Measurements from ENCODE around the gene NOS1AP. TPM values are rescaled to one million over a fixed set of nuclear protein-coding genes. Genes with fewer than 3 reads are reported as not detected.

NOS1AP gene
- total and polyA plus RNA-seq, 8 donors = 0.25 to 13.8 (median 6.2) TPM

- Histone ChIP-seq H3K27ac (no peak overlapping the region), H3K4me3 (no peak overlapping the region), H3K4me1 (no peaks in the 10 kb centered on the region), H3K36me3 (no peaks in the 10 kb centered on the region), H3K9me3 (no peaks in the 10 kb centered on the region), H3K27me3 (no peaks in the 10 kb centered on the region)
- WGBS, 5 donors = 88 to 100% (median 95%) methylated on average over 1 of the region's 1 CpG
- no peak for DNase-seq
- TF ChIP-seq POLR2A (IDR thresholded peaks at IDR 0.05) = no peak
- no peak for TF ChIP-seq CTCF (IDR thresholded peaks at IDR 0.05)
- TF ChIP-seq POLR2AphosphoS5 (IDR thresholded peaks at IDR 0.05) = no peak
- TF ChIP-seq EP300 (IDR thresholded peaks at IDR 0.05) = no peak
- intact Hi-C loops (cut with DNase I; ENCODE audit: low total_unique reads) = no loop called here
Observed at GRCh38 chr1:162314206-162314605, 244.7 kb downstream of the NOS1AP start.

GRCh38 chr1:162315673-162316072 is 246.2 kb downstream of the NOS1AP start:
- 56 to 70% (median 60%) methylated on average over 2 of the region's 2 CpGs for WGBS, 5 donors
- TF ChIP-seq EP300 (IDR thresholded peaks at IDR 0.05) (no peak), POLR2A (IDR thresholded peaks at IDR 0.05) (no peak), POLR2AphosphoS5 (IDR thresholded peaks at IDR 0.05) (no peak), CTCF (IDR thresholded peaks at IDR 0.05) (no peak)

GRCh38 chr1:162316187-162316586 is 246.7 kb downstream of the NOS1AP start:
- H3K4me1 ChIP-seq = no peaks in the 10 kb centered on the region
- H3K4me3 ChIP-seq = no peak overlapping the region
- intact Hi-C loops (cut with DNase I; ENCODE audit: low total_unique reads) = no loop called here
- 77 to 87% (median 81%) methylated on average over 4 of the region's 4 CpGs for WGBS, 5 donors
- no peaks in the 10 kb centered on the region for H3K9me3 ChIP-seq
- H3K27me3 ChIP-seq = no peaks in the 10 kb centered on the region
- DNase-seq = no peak
- H3K27ac ChIP-seq = no peak overlapping the region
- no peaks in the 10 kb centered on the region for H3K36me3 ChIP-seq
- TF ChIP-seq EP300 (IDR thresholded peaks at IDR 0.05) (no peak), CTCF (IDR thresholded peaks at IDR 0.05) (no peak), POLR2A (IDR thresholded peaks at IDR 0.05) (no peak), POLR2AphosphoS5 (IDR thresholded peaks at IDR 0.05) (no peak)

More at GRCh38 chr1:162315673-162316072, 246.2 kb downstream of the NOS1AP start:
- H3K27me3 ChIP-seq = no peaks in the 10 kb centered on the region
- DNase-seq = no peak
- H3K4me3 ChIP-seq = no peak overlapping the region
- H3K9me3 ChIP-seq = no peaks in the 10 kb centered on the region
- no peaks in the 10 kb centered on the region for H3K36me3 ChIP-seq
- intact Hi-C loops (cut with DNase I; ENCODE audit: low total_unique reads) = no loop called here
- H3K27ac ChIP-seq = no peak overlapping the region
- no peaks in the 10 kb centered on the region for H3K4me1 ChIP-seq

- Histone ChIP-seq H3K4me3 (no peak overlapping the region), H3K36me3 (no peaks in the 10 kb centered on the region), H3K9me3 (no peaks in the 10 kb centered on the region), H3K27ac (no peak overlapping the region), H3K27me3 (no peaks in the 10 kb centered on the region), H3K4me1 (no peaks in the 10 kb centered on the region)
- WGBS, 5 donors = 56 to 68% (median 63%) methylated on average over 5 of the region's 5 CpGs
- DNase-seq = no peak
- TF ChIP-seq POLR2A (IDR thresholded peaks at IDR 0.05) (no peak), POLR2AphosphoS5 (IDR thresholded peaks at IDR 0.05) (no peak)
- intact Hi-C loops (cut with DNase I; ENCODE audit: low total_unique reads) = no loop called here
Observed at GRCh38 chr1:162317621-162318020, 248.1 kb downstream of the NOS1AP start.

- 68 to 82% (median 77%) methylated on average over 9 of the region's 9 CpGs for WGBS, 5 donors
- no peak overlapping the region for H3K4me3 ChIP-seq
- H3K27me3 ChIP-seq = no peaks in the 10 kb centered on the region
- no peaks in the 10 kb centered on the region for H3K9me3 ChIP-seq
- H3K36me3 ChIP-seq = no peaks in the 10 kb centered on the region
- intact Hi-C loops (cut with DNase I; ENCODE audit: low total_unique reads) = no loop called here
- TF ChIP-seq EP300 (IDR thresholded peaks at IDR 0.05) (no peak), POLR2A (IDR thresholded peaks at IDR 0.05) (no peak), CTCF (IDR thresholded peaks at IDR 0.05) (no peak), POLR2AphosphoS5 (IDR thresholded peaks at IDR 0.05) (no peak)
- no peaks in the 10 kb centered on the region for H3K4me1 ChIP-seq
- H3K27ac ChIP-seq = no peak overlapping the region
- DNase-seq = no peak
Observed at GRCh38 chr1:162319493-162320175, 250.1 kb downstream of the NOS1AP start.

Measured in stomach (tissue), 9 donors.